H9 (cell line): Measurements from ENCODE around the gene ZNF79. TPM values are rescaled to one million over a fixed set of nuclear protein-coding genes. Genes with fewer than 3 reads are reported as not detected.

Source experiments
- DNase-seq: peaks from one replicate; pipeline ENCODE4 v3.0.0-alpha.2; 2017
- H2AFZ ChIP-seq: one replicate; pipeline ENCODE4 v1.6.1; 2013; ENCODE audit warnings: mild to moderate bottlenecking, low read length, control low read depth, moderate library complexity
- H2AK5ac ChIP-seq: 2 replicates; pipeline ENCODE4 v1.6.1; 2013; ENCODE audit warnings: low read length, control low read depth, mixed read lengths; ENCODE audit not compliant: insufficient read length
- H2BK120ac ChIP-seq: one replicate; pipeline ENCODE4 v1.6.1; 2013; ENCODE audit warnings: low read depth, mild to moderate bottlenecking, low read length, control low read depth, inconsistent platforms; ENCODE audit not compliant: poor library complexity, severe bottlenecking
- H2BK12ac ChIP-seq: 2 replicates; pipeline ENCODE4 v1.6.1; 2013; ENCODE audit warnings: low read length, control low read depth, mixed read lengths, low read depth; ENCODE audit not compliant: insufficient read length
- H2BK15ac ChIP-seq: 2 replicates; pipeline ENCODE4 v1.6.1; 2013; ENCODE audit warnings: low read depth, low read length, control low read depth
- H2BK20ac ChIP-seq: one replicate; pipeline ENCODE4 v1.6.1; 2013; ENCODE audit warnings: low read depth, mild to moderate bottlenecking, low read length, control low read depth, inconsistent platforms; ENCODE audit not compliant: poor library complexity, severe bottlenecking
- H2BK5ac ChIP-seq: 2 replicates; pipeline ENCODE4 v1.6.1; 2013; ENCODE audit warnings: low read length, control low read depth, mixed read lengths; ENCODE audit not compliant: insufficient read length
- H3K14ac ChIP-seq: 2 replicates; pipeline ENCODE4 v1.6.1; 2013; ENCODE audit warnings: low read length, control low read depth; ENCODE audit not compliant: insufficient read depth
- H3K18ac ChIP-seq: 2 replicates; pipeline ENCODE4 v1.6.1; 2013; ENCODE audit warnings: low read depth, mild to moderate bottlenecking, mixed read lengths, low read length, control low read depth; ENCODE audit not compliant: insufficient read length
- H3K23ac ChIP-seq: 2 replicates; pipeline ENCODE4 v1.6.1; 2013; ENCODE audit warnings: low read length, control low read depth, mixed read lengths, low read depth; ENCODE audit not compliant: insufficient read length
- H3K23me2 ChIP-seq: 2 replicates; pipeline ENCODE4 v1.6.1; 2013; ENCODE audit warnings: low read depth, mild to moderate bottlenecking, mixed read lengths, low read length, control low read depth; ENCODE audit not compliant: insufficient read length, poor library complexity, severe bottlenecking
- H3K27ac ChIP-seq: 2 replicates; pipeline ENCODE4 v1.5.1; 2013; ENCODE audit warnings: low read length, control low read depth, mixed read lengths, low read depth; ENCODE audit not compliant: insufficient read length
- H3K27me3 ChIP-seq: 2 replicates; pipeline ENCODE4 v1.6.1; 2013; ENCODE audit warnings: low read length, control low read depth, inconsistent platforms; ENCODE audit not compliant: insufficient read depth
- H3K4ac ChIP-seq: 2 replicates; pipeline ENCODE4 v1.6.1; 2013; ENCODE audit warnings: low read depth, mild to moderate bottlenecking, control low read depth, inconsistent platforms, low read length, moderate library complexity
- H3K4me1 ChIP-seq: 2 replicates; pipeline ENCODE4 v1.6.1; 2013; ENCODE audit warnings: low read length, control low read depth, inconsistent platforms; ENCODE audit not compliant: insufficient read depth
- H3K4me2 ChIP-seq: 2 replicates; pipeline ENCODE4 v1.6.1; 2013; ENCODE audit warnings: low read length, control low read depth, mixed read lengths; ENCODE audit not compliant: insufficient read length, insufficient read depth
- H3K56ac ChIP-seq: 2 replicates; pipeline ENCODE4 v1.6.1; 2013; ENCODE audit warnings: low read depth, mild to moderate bottlenecking, mixed read lengths, low read length, control low read depth; ENCODE audit not compliant: insufficient read length
- H3K79me1 ChIP-seq: 2 replicates; pipeline ENCODE4 v1.6.1; 2013; ENCODE audit warnings: low read depth, mild to moderate bottlenecking, moderate library complexity, low read length, control low read depth, inconsistent platforms; ENCODE audit not compliant: insufficient read depth, poor library complexity, severe bottlenecking
- H3K79me2 ChIP-seq: 2 replicates; pipeline ENCODE4 v1.6.1; 2013; ENCODE audit warnings: low read length, control low read depth, inconsistent platforms; ENCODE audit not compliant: insufficient read depth
- H3K9ac ChIP-seq: 2 replicates; pipeline ENCODE4 v1.6.1; 2013; ENCODE audit warnings: low read length, control low read depth, mixed read lengths; ENCODE audit not compliant: insufficient read length; ENCODE audit errors: extremely low read depth
- H3K9me3 ChIP-seq: one replicate; pipeline ENCODE4 v1.6.1; 2013; ENCODE audit warnings: low read depth, low read length, inconsistent platforms; ENCODE audit not compliant: control insufficient read depth
- H3T11ph ChIP-seq: one replicate; pipeline ENCODE4 v1.6.1; 2013; ENCODE audit warnings: mild to moderate bottlenecking, low read length, control low read depth, inconsistent platforms
- H4K20me1 ChIP-seq: one replicate; pipeline ENCODE4 v1.6.1; 2013; ENCODE audit not compliant: control insufficient read depth, insufficient read length, insufficient read depth
- H4K5ac ChIP-seq: 2 replicates; pipeline ENCODE4 v1.6.1; 2013; ENCODE audit warnings: low read depth, mild to moderate bottlenecking, mixed read lengths, low read length, control low read depth; ENCODE audit not compliant: insufficient read length
- H4K8ac ChIP-seq: replicated peaks from 2 replicates; pipeline ENCODE4 v1.6.1; 2013; ENCODE audit warnings: low read length, control low read depth, mixed read lengths, low read depth; ENCODE audit not compliant: insufficient read length
- H4K91ac ChIP-seq: 2 replicates; pipeline ENCODE4 v1.6.1; 2013; ENCODE audit warnings: low read depth, mild to moderate bottlenecking, moderate library complexity, mixed read lengths, low read length, control low read depth; ENCODE audit not compliant: insufficient read length
- H3K27ac Mint-ChIP-seq, 3 experiments: 2 replicates in 2 of 3; 3 replicates in 1 of 3; pipeline ENCODE4 v1.8.0; 2020 to 2021; ENCODE audit warnings: mixed read lengths in 3 of 3, mild to moderate bottlenecking in 1 of 3, moderate library complexity in 1 of 3
- H3K27me3 Mint-ChIP-seq: 2 replicates; pipeline ENCODE4 v1.8.0; 2021; ENCODE audit warnings: low read depth, mild to moderate bottlenecking, moderate library complexity, mixed read lengths
- H3K36me3 Mint-ChIP-seq, 3 experiments: 2 replicates in 2 of 3; 3 replicates in 1 of 3; pipeline ENCODE4 v1.8.0; 2020 to 2021; ENCODE audit warnings: low read depth in 3 of 3, mixed read lengths in 3 of 3; ENCODE audit not compliant: insufficient read depth in 1 of 3
- H3K4me1 Mint-ChIP-seq, 2 experiments: 2 replicates each; pipeline ENCODE4 v1.8.0; 2020; ENCODE audit warnings: mixed read lengths in 2 of 2
- H3K4me3 Mint-ChIP-seq, 2 experiments: 2 replicates in 1 of 2; 3 replicates in 1 of 2; pipeline ENCODE4 v1.8.0; 2020 to 2021; ENCODE audit warnings: mild to moderate bottlenecking in 2 of 2, mixed read lengths in 2 of 2, moderate library complexity in 1 of 2
- H3K9me3 Mint-ChIP-seq, 2 experiments: 2 replicates in 1 of 2; 3 replicates in 1 of 2; pipeline ENCODE4 v1.8.0; 2020; ENCODE audit warnings: mild to moderate bottlenecking in 2 of 2, mixed read lengths in 2 of 2, moderate library complexity in 1 of 2
- CTCF ChIP-seq: fragments of 200-600 bp; sonication (generic); conservative IDR thresholded peaks from 3 replicates; pipeline ENCODE4 v1.8.0; 2021; ENCODE audit warnings: antibody characterized with exemption, mild to moderate bottlenecking
- WGBS: extraction: QIAGEN DNeasy Blood & Tissue Kit; methylation state at CpG from one replicate; pipeline ENCODE4 v1.1.7; 2013; ENCODE audit warnings: missing lambda C conversion rate, low lambda C conversion rate, mixed read lengths; ENCODE audit not compliant: insufficient read length; ENCODE audit errors: extremely low coverage; 5-methylcytosine and 5-hydroxymethylcytosine counted together
- total RNA-seq: library from RNA; stranded (reverse); gene quantifications from 2 replicates; pipeline ENCODE4 v1.2.1, GENCODE V29; 2021

ZNF79 gene
- total RNA-seq, 1 experiment from 2014 or later = 11.5 TPM

DNA sequence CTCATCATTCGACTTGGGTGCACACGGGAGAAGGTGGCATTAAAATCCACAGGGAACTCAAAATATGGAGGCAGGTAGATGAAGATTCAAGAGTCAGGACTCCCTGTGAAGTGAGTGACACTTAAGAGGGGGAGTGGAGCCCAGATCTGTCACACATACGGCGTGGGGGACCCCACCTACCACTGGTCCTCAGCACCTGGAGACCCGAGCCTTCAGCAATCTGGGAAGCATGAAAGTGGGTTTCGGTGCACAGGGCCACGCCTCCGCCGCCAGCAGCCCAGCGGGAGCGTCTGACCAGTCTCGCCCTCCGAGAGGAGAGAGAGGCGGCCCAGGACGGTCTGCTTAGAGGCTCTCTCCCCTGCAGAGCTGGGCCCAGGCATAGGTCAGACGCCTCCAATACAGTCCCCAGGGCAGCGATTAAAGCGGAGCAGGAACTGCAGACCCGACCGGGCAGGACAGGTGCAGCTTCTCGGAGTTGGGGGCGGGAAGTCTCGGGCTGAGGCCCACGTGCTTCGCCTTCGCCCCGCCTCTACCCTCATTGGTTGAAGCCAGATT is 27.9 kb upstream of the ZNF79 start:
- H3K9ac ChIP-seq = peak overlapping the region; percentile 40
- peak overlapping the region; percentile 41 for H3K18ac ChIP-seq
- H3K23ac ChIP-seq = no peak overlapping the region
- H2AFZ ChIP-seq = no peak overlapping the region
- H3K9me3 ChIP-seq = no peaks in the 10 kb centered on the region
- no peak overlapping the region for H2AK5ac ChIP-seq
- no peak overlapping the region for H3K4ac ChIP-seq
- H3K4me2 ChIP-seq = peak overlapping the region; percentile 78
- no peak overlapping the region for H2BK120ac ChIP-seq
- no peak overlapping the region for H4K91ac ChIP-seq
- H3K4me1 ChIP-seq = no peaks in the 10 kb centered on the region
- no peak overlapping the region for H3K27ac ChIP-seq
- H3K14ac ChIP-seq = peak overlapping the region; percentile 28; the same call in 1 of the 2 replicates
- H3K9me3 Mint-ChIP-seq = no peaks in the 10 kb centered on the region
- no peak overlapping the region for H2BK5ac ChIP-seq
- H3K27me3 Mint-ChIP-seq = peaks cover 11% of the 10 kb centered on the region
- no peaks in the 10 kb centered on the region for H3K79me2 ChIP-seq
- H3K4me3 Mint-ChIP-seq = peak overlapping the region; percentile 73 to 78
- peaks cover 0 to 7% (median 7%) of the 10 kb centered on the region in 3 experiments; a peak in 3 of 7 replicates for H3K36me3 Mint-ChIP-seq
- H3K23me2 ChIP-seq = peaks cover 11% of the 10 kb centered on the region
- no peak overlapping the region for H3K56ac ChIP-seq
- H3T11ph ChIP-seq = no peak overlapping the region
- no peaks in the 10 kb centered on the region for H3K79me1 ChIP-seq
- H4K8ac ChIP-seq = no peak overlapping the region
- no peak overlapping the region for H2BK12ac ChIP-seq
- H2BK20ac ChIP-seq = no peak overlapping the region
- peak overlapping the region; percentile 63 to 93 (median 92); a peak in 5 of 7 replicates for H3K27ac Mint-ChIP-seq
- no CpG with 5 or more reads among the region's 27 CpGs for WGBS
- H3K4me1 Mint-ChIP-seq = peaks cover 17 to 28% of the 10 kb centered on the region in 2 experiments
- H2BK15ac ChIP-seq = no peak overlapping the region
- no peak for DNase-seq
- no peak for TF ChIP-seq CTCF
- no peak overlapping the region for H4K5ac ChIP-seq
- no peaks in the 10 kb centered on the region for H3K27me3 ChIP-seq
- H4K20me1 ChIP-seq = no peaks in the 10 kb centered on the region
